HTR-8/SVneo (cell line): Measurements from ENCODE around the gene TRIM46.

Experiments used
- DNase-seq: peaks from one replicate; pipeline ENCODE4 v3.0.0; 2011; ENCODE audit warnings: low spot score, mixed read lengths; ENCODE audit not compliant: insufficient read length
- FAIRE-seq: peaks from 2 replicates; lab custom pipeline; 2011; peaks lifted over from hg19 to GRCh38; lab: Jason Lieb, UNC

Gene TRIM46

DNA sequence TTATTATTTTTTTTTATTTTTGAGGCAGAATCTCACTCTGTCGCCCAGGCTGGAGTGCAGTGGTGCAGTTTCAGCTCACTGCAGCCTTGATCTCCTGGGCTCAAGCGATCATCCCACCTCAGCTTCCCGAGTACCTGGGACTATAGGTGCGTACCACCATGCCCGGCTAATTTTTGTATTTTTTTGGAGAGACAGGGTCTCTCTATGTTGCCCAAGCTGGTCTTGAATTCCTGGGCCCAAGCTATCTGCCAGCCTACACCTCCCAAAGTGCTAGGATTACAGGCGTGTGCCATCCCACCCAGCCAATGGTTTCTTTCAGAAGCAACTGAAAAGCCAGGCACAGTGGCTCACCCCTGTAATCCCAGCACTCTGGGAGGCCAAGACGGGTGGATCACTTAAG lies 2.8 kb upstream of the TRIM46 start:
- FAIRE-seq (no peak), DNase-seq (no peak)

DNA sequence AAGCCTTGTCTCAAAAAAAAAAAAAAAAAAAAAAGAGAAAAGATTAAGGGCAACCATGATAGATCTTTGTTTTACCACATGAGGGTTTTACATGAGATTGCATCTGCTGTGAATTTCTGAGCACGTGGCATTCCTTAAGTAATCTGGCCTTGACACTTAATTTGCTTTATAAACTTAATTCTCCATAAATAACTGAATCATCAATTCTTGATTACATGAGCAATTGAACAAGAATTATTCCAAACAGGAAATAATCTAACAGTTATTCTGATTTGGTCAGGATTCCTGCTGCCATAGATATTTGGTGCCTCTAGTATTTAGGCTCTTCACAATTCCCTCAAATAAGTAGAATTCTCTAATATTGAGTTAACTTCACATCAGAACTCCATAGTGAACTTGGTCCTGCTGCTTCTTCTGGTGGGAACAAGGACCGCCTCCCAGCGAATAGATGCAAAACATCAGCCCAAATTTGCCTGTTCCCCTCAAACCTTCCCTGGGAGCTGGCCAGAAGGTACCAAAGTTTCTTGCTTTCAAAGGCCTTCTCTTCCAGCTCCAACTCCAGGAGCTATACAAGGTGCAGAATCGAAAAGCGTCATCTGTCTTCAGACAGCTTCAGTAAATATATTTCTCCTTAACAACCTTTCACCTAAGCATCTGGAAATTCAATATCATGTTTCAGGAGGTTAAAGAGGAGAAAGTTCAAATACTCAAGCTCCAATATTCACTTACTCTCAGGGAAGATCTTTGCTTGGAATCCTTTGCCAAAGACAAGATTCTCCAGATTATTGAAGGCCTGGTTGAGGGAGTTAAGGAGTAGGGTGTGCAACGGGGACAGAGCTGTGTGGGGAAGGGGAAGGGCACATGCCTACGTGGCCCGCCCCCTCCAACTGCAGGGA lies 1.6 kb upstream of the TRIM46 start:
- DNase-seq, result no peak
- no peak for FAIRE-seq

DNA sequence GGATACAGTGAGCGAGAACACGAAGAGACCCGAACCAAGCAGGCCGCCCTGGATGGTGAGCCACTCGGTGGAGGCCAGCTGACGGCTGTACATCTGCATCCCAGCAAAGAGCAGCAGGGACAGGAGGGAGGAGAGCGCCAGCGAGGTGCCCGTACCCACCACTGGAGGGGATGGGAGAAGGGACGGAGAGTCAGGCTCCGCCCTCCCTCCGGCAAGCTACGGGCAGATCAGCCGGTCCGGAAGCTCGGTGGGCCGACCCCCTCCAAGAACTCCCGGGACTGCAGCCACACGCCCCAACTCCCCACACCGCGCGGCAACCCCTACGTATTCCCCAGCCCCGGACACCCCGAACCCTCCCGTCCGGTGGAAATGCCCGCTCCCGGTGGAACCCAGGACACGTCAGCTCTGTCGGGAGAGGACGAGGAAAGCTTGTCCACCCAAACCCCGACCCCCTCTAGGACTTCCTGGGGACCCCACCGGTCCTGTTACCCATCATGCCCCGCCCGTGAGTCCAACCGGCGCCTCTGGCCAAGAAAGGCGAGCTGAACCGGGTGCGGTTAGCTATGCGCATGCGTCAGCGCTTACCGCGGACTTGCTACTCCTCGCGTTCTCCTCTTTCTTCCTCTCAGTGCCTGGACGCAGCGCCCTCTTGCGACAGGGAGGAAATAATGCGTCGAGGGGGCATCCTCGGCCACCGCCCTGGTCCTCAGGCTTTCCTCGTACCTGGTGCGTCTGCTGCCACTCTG lies 744 bp upstream of the TRIM46 start, which contains the start of gene KRTCAP2:
KRTCAP2 (minus strand) TSS at position 573 of the 746 bp plus-strand sequence; CDS start at position 493, 80 bp downstream.
- DNase-seq (peak; percentile 97), FAIRE-seq (peak; percentile 80)

DNA sequence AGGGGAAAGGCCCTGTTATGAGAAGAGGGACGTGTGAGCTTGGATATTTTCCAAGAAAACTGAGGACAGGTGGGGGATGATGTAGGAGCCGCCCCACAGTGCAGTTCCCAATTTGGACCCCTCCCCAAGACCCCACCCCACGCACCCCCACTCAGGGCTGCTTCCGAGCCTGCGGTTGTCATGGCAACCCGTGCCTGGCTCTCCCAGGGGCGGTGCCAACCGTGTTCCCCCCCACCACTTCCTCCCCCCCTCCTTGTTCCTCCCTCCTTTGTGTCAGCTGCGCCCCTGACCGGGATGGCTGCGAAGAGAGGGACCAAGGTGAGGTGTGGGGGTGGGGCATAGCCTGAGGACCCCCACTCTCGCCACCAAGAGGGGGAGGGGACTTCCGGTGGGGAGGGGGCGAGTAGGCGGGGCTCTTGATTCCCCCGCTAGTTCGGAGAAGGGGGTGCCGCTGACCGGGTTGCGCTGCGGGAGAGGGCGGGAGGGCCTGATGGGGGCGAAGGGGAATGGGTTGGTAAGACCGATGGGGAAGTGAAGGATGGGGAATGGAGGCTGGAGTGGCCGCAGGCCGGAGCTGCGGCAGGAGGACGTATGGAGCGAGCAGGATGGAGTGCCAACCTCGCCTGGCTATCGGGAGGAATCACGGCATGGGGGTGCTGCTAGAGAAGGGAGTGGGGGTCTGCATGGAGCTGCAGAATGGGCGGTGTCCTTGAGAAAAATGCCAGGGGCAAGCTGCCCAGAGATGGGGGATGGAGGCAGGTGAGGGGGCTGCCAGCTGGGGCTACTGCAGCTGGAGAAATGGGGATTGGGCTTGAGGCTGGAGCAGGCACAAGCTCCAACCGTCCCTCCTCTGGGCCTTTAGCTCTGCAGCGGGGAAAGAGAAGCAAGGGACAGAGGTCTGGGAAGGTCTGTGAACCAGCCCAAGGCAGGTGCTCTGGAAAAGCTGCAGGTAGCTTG lies 953 bp downstream of the TRIM46 start:
- DNase-seq (no peak), FAIRE-seq (no peak)

DNA sequence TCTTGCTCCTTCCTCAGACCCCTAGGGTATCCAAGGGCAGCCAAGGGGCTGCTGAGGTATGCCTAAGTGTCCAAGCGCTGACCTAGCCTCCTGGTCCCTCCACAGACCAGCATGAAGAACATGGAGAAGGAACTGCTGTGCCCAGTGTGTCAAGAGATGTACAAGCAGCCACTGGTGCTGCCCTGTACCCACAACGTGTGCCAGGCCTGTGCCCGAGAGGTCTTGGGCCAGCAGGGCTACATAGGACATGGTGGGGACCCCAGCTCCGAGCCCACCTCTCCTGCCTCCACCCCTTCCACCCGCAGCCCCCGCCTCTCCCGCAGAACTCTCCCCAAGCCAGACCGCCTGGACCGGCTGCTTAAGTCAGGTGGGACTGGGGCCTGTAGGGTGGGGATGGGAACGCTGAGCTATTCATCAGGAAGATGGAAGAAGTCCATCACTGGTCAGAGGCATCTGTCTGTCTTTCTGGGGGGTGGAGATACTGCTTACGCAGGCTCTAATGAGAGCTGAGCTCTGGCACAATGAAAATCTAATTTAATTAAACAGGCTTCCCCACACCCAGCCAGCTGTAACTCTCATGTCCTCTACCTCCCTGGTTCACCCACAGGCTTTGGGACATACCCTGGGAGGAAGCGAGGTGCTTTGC lies 1.8 kb downstream of the TRIM46 start:
- FAIRE-seq, result no peak

DNA sequence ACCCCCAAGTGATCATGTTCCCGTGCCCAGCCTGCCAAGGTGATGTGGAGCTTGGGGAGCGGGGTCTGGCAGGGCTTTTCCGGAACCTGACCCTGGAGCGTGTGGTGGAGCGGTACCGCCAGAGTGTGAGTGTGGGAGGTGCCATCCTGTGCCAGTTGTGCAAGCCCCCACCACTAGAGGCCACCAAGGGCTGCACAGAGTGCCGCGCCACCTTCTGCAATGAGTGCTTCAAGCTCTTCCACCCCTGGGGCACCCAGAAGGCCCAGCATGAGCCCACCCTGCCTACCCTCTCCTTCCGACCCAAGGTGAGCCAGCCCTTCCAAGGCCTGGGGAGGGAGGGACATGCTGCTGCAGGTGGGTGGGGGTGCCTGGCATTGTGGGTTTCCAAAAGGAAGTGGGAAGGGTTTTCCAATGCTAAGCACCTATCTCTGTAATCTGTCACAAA lies 2.3 kb downstream of the TRIM46 start:
- FAIRE-seq (no peak), DNase-seq (no peak)

More for the DNA sequence above, 1.8 kb downstream of the TRIM46 start:
- DNase-seq, result no peak

DNA sequence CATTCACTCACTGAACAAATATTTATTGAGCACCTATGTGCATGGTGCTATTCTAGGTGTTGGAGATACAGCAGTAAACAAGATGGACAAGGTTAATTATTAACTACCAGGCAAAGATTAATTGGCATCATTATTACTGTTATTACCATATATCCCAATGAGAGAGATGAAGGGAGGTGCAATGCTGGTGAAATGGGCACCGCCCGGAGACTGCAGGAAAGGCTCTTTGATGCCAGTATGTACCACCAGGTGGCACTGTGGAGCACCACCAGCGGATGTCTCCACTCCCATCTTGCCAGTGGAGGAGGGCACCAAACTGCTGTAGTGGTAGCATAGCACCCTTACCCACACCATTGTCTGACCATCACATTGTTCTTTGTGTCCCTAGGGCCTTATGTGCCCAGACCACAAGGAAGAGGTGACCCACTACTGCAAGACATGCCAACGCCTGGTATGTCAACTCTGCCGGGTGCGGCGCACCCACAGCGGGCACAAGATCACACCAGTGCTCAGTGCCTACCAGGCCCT lies 3.0 kb downstream of the TRIM46 start:
- FAIRE-seq (no peak), DNase-seq (peak; percentile 88)

DNA sequence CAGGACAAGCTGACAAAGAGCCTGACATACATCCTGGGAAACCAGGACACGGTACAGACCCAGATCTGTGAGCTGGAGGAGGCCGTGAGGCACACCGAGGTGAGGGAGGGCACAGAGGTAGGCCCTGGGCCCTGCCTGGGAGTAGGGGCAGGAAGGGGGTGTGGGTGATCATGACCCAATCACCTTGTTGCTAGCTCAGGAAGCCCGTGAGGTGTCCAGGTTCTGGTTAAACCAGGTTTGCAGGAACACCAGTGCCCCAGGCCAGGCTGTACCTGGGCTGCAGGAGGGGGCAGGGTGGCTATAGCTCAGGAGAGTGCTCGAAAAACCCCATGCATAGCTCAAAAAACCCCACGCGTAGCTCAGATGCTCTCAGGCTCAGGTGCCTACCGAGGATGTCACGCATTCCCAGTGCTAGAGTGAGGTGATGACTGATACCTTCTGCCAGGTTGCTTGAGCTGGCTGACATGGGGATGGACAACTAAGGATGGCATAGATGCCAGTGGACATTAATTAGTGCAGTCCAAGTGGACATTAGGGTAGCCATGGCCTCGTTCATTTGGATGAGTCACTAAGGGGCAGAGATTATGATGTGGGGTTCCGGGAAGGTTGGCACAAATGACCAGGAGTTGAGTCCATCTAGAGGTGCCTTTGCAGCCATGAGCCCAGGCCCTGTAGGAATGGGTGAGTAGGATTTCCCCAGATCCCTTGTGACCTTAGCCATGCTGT lies 3.7 kb downstream of the TRIM46 start:
- FAIRE-seq, result no peak

DNA sequence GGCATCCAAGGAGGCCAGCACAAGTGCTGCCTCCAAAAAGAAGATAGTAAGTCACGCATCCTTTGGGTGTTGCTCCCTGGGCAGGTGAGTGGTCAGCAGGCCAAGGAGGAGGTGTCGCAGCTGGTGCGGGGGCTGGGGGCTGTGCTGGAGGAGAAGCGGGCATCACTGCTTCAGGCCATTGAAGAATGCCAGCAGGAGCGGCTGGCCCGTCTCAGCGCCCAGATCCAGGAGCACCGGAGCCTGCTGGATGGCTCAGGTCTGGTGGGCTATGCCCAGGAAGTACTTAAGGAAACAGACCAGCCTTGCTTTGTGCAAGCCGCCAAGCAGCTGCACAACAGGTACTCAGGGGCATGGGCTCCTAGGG lies 4.3 kb downstream of the TRIM46 start:
- DNase-seq, result no peak

More for the DNA sequence above, 3.7 kb downstream of the TRIM46 start:
- DNase-seq, result no peak

DNA sequence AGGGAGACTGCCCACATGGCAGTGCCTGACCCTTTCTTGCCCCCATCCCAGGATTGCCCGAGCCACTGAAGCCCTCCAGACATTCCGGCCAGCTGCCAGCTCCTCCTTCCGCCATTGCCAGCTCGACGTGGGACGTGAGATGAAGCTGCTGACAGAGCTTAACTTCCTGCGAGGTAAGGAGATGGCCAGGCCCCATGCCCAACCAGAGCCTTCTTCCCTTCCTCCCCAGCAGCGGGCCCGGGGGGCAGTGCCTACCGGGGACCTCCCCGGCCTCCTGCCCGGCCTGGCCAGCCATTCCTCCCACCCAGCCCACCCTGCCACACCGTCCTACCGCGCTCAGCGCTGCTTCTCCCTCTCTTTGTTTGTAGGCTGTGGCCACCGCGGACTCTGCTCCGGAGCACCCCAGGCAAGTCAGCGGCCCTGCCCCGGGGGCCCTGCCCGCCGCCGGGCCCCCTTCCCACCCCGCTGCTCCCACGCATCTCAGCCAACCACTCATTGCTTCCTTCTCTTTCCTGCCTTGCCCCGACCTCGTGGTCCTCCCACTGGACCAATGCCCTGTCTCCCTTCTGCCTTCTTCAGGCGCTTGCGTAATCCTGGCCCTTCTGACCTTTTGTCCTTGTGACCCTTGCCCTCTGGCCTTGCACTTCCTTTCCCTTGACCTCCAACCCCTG lies 4.9 kb downstream of the TRIM46 start:
- DNase-seq (no peak), FAIRE-seq (no peak)

More for the DNA sequence above, 4.3 kb downstream of the TRIM46 start:
- no peak for FAIRE-seq

DNA sequence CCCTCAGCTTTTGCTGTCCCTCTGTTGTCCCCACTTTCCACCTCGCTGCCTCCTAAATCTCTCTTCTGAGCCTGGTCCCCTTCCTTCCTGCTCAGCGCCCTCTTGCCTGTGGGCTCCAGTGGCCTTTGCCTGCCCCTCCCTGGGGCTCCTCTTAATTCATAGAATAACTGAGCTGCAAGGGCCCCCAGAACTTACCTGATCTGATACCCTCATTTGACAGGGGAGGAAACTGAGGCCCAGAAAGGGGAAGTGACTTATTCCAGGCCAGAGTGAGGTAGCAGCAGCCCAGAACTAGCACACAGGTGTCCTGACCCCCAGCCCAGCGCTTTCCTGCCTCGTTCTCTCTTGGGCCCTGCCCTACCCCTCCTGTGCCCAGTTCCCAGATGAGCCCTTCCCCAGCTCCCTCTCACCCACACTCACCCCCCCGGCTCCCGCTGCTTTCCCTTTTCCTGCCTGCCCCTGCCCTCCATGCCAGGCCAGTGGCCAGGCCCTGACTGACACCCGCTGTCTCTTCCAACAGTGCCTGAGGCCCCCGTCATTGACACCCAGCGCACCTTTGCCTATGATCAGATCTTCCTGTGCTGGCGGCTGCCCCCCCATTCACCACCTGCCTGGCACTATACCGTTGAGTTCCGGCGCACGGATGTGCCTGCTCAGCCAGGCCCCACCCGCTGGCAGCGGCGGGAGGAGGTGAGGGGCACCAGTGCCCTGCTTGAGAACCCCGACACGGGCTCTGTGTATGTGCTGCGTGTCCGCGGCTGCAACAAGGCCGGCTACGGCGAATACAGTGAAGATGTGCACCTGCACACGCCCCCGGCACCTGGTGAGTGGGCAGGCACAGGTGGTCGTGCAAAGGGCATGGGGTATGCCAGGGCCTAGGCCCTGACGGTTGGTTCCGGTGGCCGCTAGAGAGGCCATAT lies 5.7 kb downstream of the TRIM46 start:
- no peak for DNase-seq

DNA sequence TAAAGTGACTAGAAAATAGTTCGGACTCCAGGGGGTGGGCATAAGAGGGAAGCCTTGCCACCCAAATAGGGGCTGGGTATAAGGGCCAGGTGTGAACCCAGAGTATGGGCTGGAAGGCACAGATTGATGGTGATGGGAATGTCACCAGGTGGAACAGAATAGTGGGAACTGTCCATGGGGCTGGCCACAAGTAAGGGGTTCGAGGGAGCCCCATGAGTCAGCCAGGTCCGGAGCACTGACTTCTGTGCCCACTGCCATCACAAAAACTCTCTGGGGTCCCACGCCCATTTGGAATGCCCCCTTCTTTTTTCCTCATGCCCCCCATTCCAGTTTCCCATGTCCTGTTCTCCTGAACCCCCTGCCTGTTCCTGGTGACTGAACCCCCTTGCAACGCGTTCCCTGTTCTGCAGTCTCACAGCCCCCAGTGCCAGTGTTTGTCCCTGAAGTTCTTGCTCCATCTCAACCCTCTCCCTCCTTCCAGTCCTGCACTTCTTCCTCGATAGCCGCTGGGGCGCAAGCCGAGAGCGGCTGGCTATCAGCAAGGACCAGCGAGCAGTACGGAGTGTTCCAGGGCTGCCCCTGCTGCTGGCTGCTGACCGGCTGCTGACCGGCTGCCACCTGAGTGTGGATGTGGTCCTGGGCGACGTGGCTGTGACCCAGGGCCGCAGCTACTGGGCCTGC lies 7.9 kb downstream of the TRIM46 start:
- no peak for FAIRE-seq

More for the DNA sequence above, 5.7 kb downstream of the TRIM46 start:
- FAIRE-seq, result no peak

DNA sequence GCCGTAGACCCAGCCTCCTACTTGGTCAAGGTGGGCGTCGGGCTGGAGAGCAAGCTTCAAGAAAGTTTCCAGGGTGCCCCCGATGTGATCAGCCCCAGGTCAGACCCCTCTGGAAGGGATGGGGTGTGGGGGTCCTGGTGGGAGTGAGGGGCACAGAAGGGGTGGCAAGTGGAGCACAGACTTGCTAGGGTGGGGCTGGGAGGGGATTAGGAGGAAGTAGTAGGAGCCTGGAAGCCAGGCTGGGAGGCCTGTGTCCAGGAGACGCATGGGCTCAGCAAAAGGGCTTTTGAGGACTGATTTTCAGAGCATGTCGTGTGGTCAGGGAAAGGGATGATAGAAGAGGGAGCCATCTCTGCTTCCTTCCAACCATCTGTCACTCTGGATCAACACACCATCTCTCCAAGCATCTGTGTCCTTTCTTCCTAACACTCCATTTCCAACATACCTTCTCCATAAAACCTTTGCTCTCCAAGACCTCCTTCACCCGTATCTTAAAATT lies 8.5 kb downstream of the TRIM46 start:
- FAIRE-seq, result no peak
- DNase-seq, result no peak

More for the DNA sequence above, 7.9 kb downstream of the TRIM46 start:
- no peak for DNase-seq

DNA sequence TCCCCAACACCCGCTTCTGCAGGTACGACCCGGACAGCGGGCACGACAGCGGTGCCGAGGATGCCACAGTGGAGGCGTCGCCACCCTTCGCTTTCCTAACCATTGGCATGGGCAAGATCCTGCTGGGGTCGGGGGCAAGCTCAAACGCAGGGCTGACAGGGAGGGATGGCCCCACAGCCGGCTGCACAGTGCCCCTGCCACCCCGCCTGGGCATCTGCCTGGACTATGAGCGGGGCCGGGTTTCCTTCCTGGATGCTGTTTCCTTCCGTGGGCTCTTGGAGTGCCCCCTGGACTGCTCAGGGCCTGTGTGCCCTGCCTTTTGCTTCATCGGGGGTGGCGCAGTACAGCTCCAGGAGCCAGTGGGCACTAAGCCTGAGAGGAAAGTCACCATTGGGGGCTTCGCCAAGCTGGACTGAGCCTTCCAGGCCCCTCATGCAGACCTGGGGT lies 10.1 kb downstream of the TRIM46 start:
- no peak for DNase-seq
- no peak for FAIRE-seq

DNA sequence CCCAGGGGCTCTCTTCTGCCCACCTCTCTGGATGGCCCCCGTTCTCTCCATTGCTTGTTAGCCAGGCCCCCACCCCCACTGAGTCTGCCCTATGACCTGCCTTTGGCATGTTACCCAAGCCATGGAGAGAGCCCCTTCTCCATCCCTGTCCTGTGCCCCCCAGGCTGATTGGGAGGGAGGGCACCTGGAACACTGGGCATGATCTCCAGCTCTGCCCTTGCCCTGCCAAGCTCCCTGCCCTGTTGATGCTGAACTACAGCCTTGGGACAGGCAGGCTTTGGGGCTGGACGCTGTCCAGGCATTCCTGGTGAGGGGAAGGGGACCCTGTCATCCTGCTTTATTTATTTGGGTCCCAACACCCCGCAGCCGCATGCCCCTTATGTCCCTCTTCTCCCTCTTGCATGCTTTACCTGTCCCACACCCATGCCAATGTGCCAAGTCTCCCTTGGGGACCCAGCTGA lies 10.7 kb downstream of the TRIM46 start:
- no peak for FAIRE-seq
- DNase-seq, result no peak
